GM12878 (cell line): ENCODE measurements around the gene EFCAB9.

ENCODE experiments used
- CREM ChIP-seq: IDR thresholded peaks from 2 replicates; pipeline ENCODE4 v1.6.1; 2014; ENCODE audit warnings: antibody characterized with exemption, low read depth
- CTCF ChIP-seq, 3 experiments: IDR thresholded peaks in 2 of 3; conservative IDR thresholded peaks in 1 of 3; 2 replicates each; pipeline ENCODE4 v1.5.1; 2011; ENCODE audit warnings: low read depth in 3 of 3, low read length in 3 of 3, mild to moderate bottlenecking in 3 of 3, control low read depth in 2 of 3, moderate library complexity in 2 of 3, inconsistent platforms in 1 of 3, mixed read lengths in 1 of 3; ENCODE audit not compliant: control insufficient read depth in 2 of 3, insufficient read depth in 1 of 3; ENCODE audit errors: extremely low read depth in 1 of 3
- GATAD2B ChIP-seq: fragments of 450-650 bp; conservative IDR thresholded peaks from 2 replicates; pipeline ENCODE4 v1.6.1; 2017; ENCODE audit warnings: low read depth, mild to moderate bottlenecking, moderate library complexity
- ZNF207 ChIP-seq: fragments of 450-650 bp; IDR thresholded peaks from 2 replicates; pipeline ENCODE4 v1.6.1; 2014; ENCODE audit warnings: antibody characterized with exemption, mild to moderate bottlenecking, borderline replicate concordance

GRCh38 chr5:172209714-172210113 lies 15.7 kb downstream of the EFCAB9 start:
- no peak for TF ChIP-seq ZNF207
- TF ChIP-seq CTCF (IDR thresholded peaks at IDR 0.05 in 2 of 3, conservative IDR thresholded peaks at IDR 0.05 in 1 of 3; ENCODE audit: control insufficient read depth in 2 of 3, extremely low read depth in 1 of 3, insufficient read depth in 1 of 3, low read depth in 3 of 3, low read length in 3 of 3): no peak
- TF ChIP-seq CREM: no peak
- TF ChIP-seq GATAD2B: no peak
